GM08714 (cell line): ENCODE results near the gene COPB2.
"Not testable (repeated sequence)": the region's sequence is repeated elsewhere in the genome, so short reads cannot be mapped to it uniquely, and the experiment has no call there.

Experiments used
- H3K4me3 ChIP-seq: fragments of 200-500 bp; sonication (Bioruptor generic); 2 replicates; pipeline ENCODE4 v1.5.1; 2014; ENCODE audit warnings: mild to moderate bottlenecking, low read length, inconsistent platforms
- ZNF274 ChIP-seq: IDR thresholded peaks from 2 replicates; pipeline ENCODE4 v1.6.1; 2012; ENCODE audit warnings: mild to moderate bottlenecking, low read depth, low read length

COPB2 gene

GRCh38 chr3:139396707-139397106, 7.3 kb upstream of the COPB2 start:
- no peak for TF ChIP-seq ZNF274
- H3K4me3 ChIP-seq = no peak overlapping the region

- no peak overlapping the region for H3K4me3 ChIP-seq
- TF ChIP-seq ZNF274 = no peak
Observed at GRCh38 chr3:139394116-139394515, 4.7 kb upstream of the COPB2 start.

GRCh38 chr3:139388821-139389551, 461 bp downstream of the COPB2 start:
- H3K4me3 ChIP-seq = peak overlapping the region; percentile 84
- TF ChIP-seq ZNF274 = no peak

GRCh38 chr3:139388077-139388476, 1.4 kb downstream of the COPB2 start:
- peak overlapping the region; percentile 84 for H3K4me3 ChIP-seq
- TF ChIP-seq ZNF274 = no peak

GRCh38 chr3:139382291-139382690, 7.2 kb downstream of the COPB2 start:
- not testable (repeated sequence) for H3K4me3 ChIP-seq

- no peak for TF ChIP-seq ZNF274
- no peak overlapping the region for H3K4me3 ChIP-seq
Observed at GRCh38 chr3:139380575-139380974, 8.9 kb downstream of the COPB2 start.

GRCh38 chr3:139378587-139379241, 10.7 kb downstream of the COPB2 start:
- TF ChIP-seq ZNF274 = no peak
- H3K4me3 ChIP-seq = no peak overlapping the region

GRCh38 chr3:139377378-139377777, 12.1 kb downstream of the COPB2 start:
- no peak overlapping the region for H3K4me3 ChIP-seq
- no peak for TF ChIP-seq ZNF274

GRCh38 chr3:139374099-139374498, 15.3 kb downstream of the COPB2 start:
- no peak for TF ChIP-seq ZNF274

GRCh38 chr3:139364549-139364948, 24.9 kb downstream of the COPB2 start:
- TF ChIP-seq ZNF274 = no peak

More at GRCh38 chr3:139374099-139374498, 15.3 kb downstream of the COPB2 start:
- no peak overlapping the region for H3K4me3 ChIP-seq

GRCh38 chr3:139361276-139361675, 28.2 kb downstream of the COPB2 start:
- no peak overlapping the region for H3K4me3 ChIP-seq
- no peak for TF ChIP-seq ZNF274

More at GRCh38 chr3:139364549-139364948, 24.9 kb downstream of the COPB2 start:
- no peak overlapping the region for H3K4me3 ChIP-seq

GRCh38 chr3:139358841-139359562, 30.4 kb downstream of the COPB2 start:
- no peak overlapping the region for H3K4me3 ChIP-seq
- no peak for TF ChIP-seq ZNF274

GRCh38 chr3:139357899-139358298, 31.5 kb downstream of the COPB2 start:
- no peak overlapping the region for H3K4me3 ChIP-seq
- TF ChIP-seq ZNF274 = no peak

- no peak for TF ChIP-seq ZNF274
- no peak overlapping the region for H3K4me3 ChIP-seq
Observed at GRCh38 chr3:139355891-139356290, 33.6 kb downstream of the COPB2 start.

GRCh38 chr3:139355476-139355875, 34.0 kb downstream of the COPB2 start:
- H3K4me3 ChIP-seq = no peak overlapping the region

GRCh38 chr3:139354661-139355060, 34.8 kb downstream of the COPB2 start:
- no peak overlapping the region for H3K4me3 ChIP-seq
- no peak for TF ChIP-seq ZNF274

More at GRCh38 chr3:139355476-139355875, 34.0 kb downstream of the COPB2 start:
- TF ChIP-seq ZNF274 = no peak
